GM13976 (cell line): ENCODE measurements around the gene FRMD4A.

Source experiments
- DNase-seq: peaks from one replicate; pipeline ENCODE4 v3.0.0; 2012; ENCODE audit warnings: low spot score
- CTCF ChIP-seq: IDR thresholded peaks from 2 replicates; pipeline ENCODE4 v1.5.1; 2012; ENCODE audit warnings: borderline replicate concordance, mild to moderate bottlenecking; ENCODE audit not compliant: insufficient read depth; ENCODE audit errors: extremely low read depth, missing control alignments, control extremely low read depth
- in situ Hi-C: fragments of 300-500 bp; cut with MboI; formaldehyde crosslinking; loops from one replicate; pipeline ENCODE4 v1.12.0; 2022; ENCODE audit warnings: low sequenced_read_pairs, mixed read lengths, inconsistent platforms; ENCODE audit not compliant: unreplicated experiment

The FRMD4A gene

DNA sequence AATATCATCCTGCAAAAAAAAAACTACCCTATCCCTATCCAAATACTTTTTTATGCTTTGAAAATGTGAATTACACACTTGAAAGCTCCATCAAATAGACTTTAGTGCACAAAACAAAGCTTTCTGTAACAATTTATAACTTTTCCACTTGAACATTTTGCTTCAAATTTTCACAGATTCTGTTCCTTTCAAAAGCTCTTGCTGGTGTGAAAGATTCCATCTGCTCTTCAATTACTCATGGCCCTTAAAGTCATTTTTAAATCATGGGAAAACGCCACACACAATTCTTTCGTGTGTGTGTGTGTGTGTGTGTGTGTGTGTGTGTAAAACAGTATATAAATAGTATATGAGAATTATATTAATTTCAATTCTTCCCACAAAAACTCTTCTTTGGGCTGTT, 576.4 kb downstream of the FRMD4A start:
- no peak for TF ChIP-seq CTCF
- DNase-seq, result no peak
- in situ Hi-C loops, result no loop called here

GRCh38 chr10:13751191-13751764, 579.4 kb downstream of the FRMD4A start:
- no peak for DNase-seq
- in situ Hi-C loops, result no loop called here
- no peak for TF ChIP-seq CTCF

- no peak for TF ChIP-seq CTCF
- in situ Hi-C loops, result no loop called here
- DNase-seq, result no peak
Measured at GRCh38 chr10:13750299-13751190, 580.2 kb downstream of the FRMD4A start.

DNA sequence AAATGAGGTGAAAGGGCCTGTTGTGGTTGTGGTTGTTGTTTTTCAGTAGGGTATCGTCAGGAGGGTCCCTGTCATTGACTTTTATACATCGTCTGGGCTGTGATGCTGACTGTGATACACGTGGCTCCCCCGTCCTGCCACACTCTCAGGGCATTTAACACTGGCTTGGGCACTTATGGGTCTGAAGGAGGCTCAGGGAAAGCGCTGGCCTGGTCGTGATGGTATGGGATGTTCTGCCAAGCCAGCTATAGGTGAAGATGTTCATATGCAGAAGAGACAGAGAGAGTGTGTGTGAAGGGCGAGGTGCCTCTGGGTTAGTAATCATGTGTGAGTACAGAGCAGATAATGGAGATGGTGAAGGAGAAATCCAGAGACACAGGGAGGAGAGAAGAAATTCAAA, 585.5 kb downstream of the FRMD4A start:
- no peak for DNase-seq
- TF ChIP-seq CTCF, result no peak
- in situ Hi-C loops, result no loop called here

- no peak for DNase-seq
- TF ChIP-seq CTCF, result no peak
- in situ Hi-C loops, result no loop called here
Measured at GRCh38 chr10:13743963-13744362, 586.8 kb downstream of the FRMD4A start.

DNA sequence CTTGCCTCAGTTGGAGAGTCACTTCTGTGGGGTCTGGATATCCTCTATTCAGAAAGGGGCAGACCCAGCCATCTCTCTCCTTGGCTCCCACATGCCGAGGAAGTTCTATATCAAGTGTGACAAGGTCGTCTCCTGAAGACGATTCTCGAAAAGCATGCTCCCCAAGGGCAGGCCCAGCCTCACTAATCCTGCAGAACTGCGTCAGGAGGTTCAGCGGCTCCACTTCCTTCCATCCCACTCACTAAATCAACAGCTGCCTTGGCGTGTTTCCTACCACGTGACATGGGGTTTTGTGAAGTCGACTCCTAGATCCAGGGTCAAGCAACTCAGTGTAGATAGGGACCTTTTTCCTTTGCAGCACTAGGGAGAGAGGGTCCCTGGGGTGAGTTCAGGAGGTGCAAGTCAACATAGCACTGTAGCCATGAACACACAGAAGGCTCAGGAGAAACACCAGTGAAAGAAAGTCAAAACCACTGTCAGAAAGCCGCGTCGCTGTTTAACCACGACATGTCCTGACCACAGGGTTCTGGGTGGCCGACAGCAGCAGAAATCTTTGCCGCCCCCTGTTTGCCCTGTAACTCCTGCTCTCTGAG, 587.5 kb downstream of the FRMD4A start:
- peak; percentile 67 for DNase-seq
- in situ Hi-C loops, result no loop called here
- no peak for TF ChIP-seq CTCF
